ENCODE data around the gene HDAC11. TPM values are rescaled to one million over a fixed set of nuclear protein-coding genes. Genes with fewer than 3 reads are reported as not detected.

The HDAC11 gene
- total RNA-seq, 1 donor from 2014 or later, result 18.2 TPM

DNA sequence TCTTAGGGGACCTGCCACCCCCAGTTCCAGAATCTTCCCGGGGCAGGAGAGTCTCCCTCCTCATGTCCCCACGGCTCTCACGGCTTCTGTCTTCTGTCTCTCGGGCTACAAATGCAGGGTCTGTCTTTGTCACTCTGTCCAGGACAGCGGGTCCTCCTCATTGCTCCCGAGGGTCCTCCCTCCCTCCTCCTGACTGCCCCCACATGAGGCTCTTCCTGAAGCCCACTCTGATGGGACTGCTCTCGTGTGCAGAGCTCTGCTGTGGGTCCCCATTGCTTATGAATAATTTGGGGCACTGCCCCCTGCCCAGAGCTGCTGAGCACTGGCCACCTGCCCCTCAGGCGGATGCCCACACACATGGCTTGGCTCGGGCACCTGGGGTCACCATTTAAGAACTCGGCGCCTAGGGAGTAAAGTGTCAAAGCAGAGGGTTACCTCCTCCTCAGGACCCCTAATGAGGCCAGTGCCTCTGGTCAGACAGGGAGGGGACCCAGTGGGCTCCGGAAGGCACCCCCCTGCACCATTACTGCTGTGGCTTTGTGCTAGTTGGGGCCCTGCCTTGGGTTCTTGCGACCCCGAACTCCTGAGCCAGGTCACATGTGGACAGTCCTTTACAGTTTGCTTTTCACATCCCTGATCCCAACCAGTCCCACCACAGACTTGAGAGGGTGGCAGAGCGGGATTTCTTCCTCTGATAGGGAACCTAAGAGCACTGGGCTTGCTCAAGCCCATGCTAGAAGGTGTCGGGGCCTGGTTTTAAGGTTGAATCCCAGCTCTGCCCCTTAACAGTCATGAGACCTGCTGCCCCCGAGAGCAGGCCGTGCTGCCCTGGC lies 22.1 kb downstream of the HDAC11 start:
- Histone ChIP-seq H3K36me3 (peaks cover 16% of the 10 kb centered on the region), H3K4me1 (no peaks in the 10 kb centered on the region), H3K27me3 (ENCODE audit: low read depth) (no peaks in the 10 kb centered on the region), H3K27ac (no peak overlapping the region), H3K9me3 (no peaks in the 10 kb centered on the region), H3K4me3 (no peak overlapping the region)
- intact Hi-C loops (cut with DNase I), result no loop called here
- DNase-seq (peak; percentile 14), ATAC-seq (no peak)
- TF ChIP-seq, protein P1, sequence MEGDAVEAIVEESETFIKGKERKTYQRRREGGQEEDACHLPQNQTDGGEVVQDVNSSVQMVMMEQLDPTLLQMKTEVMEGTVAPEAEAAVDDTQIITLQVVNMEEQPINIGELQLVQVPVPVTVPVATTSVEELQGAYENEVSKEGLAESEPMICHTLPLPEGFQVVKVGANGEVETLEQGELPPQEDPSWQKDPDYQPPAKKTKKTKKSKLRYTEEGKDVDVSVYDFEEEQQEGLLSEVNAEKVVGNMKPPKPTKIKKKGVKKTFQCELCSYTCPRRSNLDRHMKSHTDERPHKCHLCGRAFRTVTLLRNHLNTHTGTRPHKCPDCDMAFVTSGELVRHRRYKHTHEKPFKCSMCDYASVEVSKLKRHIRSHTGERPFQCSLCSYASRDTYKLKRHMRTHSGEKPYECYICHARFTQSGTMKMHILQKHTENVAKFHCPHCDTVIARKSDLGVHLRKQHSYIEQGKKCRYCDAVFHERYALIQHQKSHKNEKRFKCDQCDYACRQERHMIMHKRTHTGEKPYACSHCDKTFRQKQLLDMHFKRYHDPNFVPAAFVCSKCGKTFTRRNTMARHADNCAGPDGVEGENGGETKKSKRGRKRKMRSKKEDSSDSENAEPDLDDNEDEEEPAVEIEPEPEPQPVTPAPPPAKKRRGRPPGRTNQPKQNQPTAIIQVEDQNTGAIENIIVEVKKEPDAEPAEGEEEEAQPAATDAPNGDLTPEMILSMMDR (IDR thresholded peaks at IDR 0.05), result no peak

DNA sequence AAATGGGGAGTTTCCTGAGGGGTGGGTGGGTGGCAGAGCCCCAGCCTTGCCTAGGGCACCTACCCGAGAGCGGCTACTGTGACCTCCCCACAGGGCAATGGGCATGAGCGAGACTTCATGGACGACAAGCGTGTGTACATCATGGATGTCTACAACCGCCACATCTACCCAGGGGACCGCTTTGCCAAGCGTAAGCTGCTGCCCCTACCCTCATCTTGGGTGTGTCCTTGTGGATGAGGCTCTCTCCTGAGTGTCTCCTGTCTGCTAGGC lies 22.6 kb downstream of the HDAC11 start:
- Histone ChIP-seq H3K4me1 (no peaks in the 10 kb centered on the region), H3K4me3 (no peak overlapping the region), H3K27me3 (ENCODE audit: low read depth) (no peaks in the 10 kb centered on the region), H3K9me3 (no peaks in the 10 kb centered on the region), H3K27ac (no peak overlapping the region), H3K36me3 (peaks cover 16% of the 10 kb centered on the region)
- intact Hi-C loops (cut with DNase I), result no loop called here
- DNase-seq (peak; percentile 17), ATAC-seq (no peak)
- TF ChIP-seq, protein P1 (IDR thresholded peaks at IDR 0.05), result no peak

DNA sequence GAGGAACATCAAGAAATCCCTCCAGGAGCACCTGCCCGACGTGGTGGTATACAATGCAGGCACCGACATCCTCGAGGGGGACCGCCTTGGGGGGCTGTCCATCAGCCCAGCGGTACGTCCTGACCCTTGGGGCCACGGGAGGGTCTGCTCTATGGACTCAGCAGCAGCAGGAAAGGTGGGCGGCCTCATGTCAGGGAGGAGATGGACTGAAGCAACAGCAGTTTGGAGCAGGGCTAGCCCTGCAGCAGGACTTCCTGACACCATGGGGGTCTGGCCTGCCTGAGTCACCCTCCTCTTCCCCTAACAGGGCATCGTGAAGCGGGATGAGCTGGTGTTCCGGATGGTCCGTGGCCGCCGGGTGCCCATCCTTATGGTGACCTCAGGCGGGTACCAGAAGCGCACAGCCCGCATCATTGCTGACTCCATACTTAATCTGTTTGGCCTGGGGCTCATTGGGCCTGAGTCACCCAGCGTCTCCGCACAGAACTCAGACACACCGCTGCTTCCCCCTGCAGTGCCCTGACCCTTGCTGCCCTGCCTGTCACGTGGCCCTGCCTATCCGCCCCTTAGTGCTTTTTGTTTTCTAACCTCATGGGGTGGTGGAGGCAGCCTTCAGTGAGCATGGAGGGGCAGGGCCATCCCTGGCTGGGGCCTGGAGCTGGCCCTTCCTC lies 24.2 kb downstream of the HDAC11 start:
- Histone ChIP-seq H3K27me3 (ENCODE audit: low read depth) (no peaks in the 10 kb centered on the region), H3K27ac (no peak overlapping the region), H3K9me3 (no peaks in the 10 kb centered on the region), H3K4me1 (no peaks in the 10 kb centered on the region), H3K4me3 (no peak overlapping the region), H3K36me3 (peaks cover 13% of the 10 kb centered on the region)
- ATAC-seq (no peak), DNase-seq (no peak)
- TF ChIP-seq, protein P1 (IDR thresholded peaks at IDR 0.05), result no peak
- intact Hi-C loops (cut with DNase I), result no loop called here

DNA sequence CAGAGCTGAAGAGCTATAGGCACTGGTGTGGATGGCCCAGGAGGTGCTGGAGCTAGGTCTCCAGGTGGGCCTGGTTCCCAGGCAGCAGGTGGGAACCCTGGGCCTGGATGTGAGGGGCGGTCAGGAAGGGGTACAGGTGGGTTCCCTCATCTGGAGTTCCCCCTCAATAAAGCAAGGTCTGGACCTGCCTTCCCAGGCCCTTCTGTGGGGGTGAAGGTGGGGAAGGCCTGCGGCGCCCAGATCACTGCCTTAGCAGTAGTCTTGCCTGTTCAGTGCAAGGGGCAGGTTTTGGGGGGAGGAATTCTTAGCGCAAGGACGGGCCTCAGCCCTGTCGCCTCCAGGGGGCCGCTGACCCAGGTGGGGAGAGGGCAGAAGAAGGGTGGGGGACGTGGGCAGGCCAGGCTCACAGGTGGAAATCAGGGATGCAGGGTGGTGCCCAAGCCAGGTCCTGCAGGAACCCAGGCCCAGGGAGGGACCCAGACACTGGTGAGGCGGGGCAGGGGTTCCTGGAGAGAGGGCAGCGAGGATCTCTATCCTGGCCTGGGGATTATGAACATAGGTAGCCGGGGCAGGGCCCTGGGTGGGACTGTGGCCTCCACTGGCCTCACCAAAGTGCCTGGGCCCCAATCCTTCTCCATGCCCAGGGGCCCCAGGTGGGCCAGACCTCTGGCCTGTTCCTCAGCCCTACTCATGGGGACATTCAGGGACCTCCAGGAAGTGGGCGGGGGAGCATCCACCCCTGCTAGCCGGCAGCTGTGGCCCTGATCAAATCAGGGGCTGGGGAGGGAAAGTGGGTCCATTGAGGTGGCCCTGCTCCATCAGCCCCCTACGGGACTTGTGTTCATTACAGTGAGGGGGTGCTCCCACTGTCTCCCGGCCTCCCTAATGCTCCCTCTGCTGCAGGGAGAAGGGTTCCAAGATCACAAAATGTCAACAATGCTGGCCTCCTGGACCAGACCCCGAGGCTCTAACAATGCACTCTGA lies 25.3 kb downstream of the HDAC11 start:
- intact Hi-C loops (cut with DNase I), result no loop called here
- Histone ChIP-seq H3K27me3 (ENCODE audit: low read depth) (no peaks in the 10 kb centered on the region), H3K4me3 (no peak overlapping the region), H3K4me1 (no peaks in the 10 kb centered on the region), H3K36me3 (peaks cover 13% of the 10 kb centered on the region), H3K27ac (no peak overlapping the region), H3K9me3 (no peaks in the 10 kb centered on the region)
- ATAC-seq (no peak), DNase-seq (no peak)
- TF ChIP-seq, protein P1 (IDR thresholded peaks at IDR 0.05), result no peak

DNA sequence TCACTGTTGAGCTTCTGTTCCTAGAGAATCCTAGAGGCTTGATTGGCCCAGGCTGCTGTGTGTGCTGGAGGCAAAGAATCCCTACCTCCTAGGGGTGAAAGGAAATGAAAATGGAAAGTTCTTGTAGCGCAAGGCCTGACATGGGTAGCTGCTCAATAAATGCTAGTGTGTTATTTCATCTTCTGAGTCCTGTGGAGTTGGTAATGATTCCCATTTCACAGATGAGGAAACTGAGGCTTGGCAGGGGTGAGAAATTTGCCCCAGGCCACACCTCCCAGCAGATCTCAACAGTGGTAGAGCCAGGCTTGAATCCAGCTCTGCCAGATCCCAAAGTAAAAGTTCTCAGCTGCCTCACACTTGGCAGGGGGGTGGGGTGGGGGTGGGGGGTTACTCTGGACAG lies 26.1 kb downstream of the HDAC11 start:
- Histone ChIP-seq H3K4me3 (no peak overlapping the region), H3K27me3 (ENCODE audit: low read depth) (no peaks in the 10 kb centered on the region), H3K9me3 (no peaks in the 10 kb centered on the region), H3K36me3 (peaks cover 13% of the 10 kb centered on the region), H3K27ac (no peak overlapping the region), H3K4me1 (no peaks in the 10 kb centered on the region)
- TF ChIP-seq, protein P1 (IDR thresholded peaks at IDR 0.05), result no peak
- ATAC-seq, result no peak
- no peak for DNase-seq
- intact Hi-C loops (cut with DNase I), result no loop called here
